DOHH2 (cell line): ENCODE measurements around the gene RIN3.

Experiments used
- H3F3A ChIP-seq: fragments of 200-600 bp; sonication (generic), shearing (Covaris generic); 2 replicates; pipeline ENCODE4 v1.6.0; 2016; ENCODE audit warnings: antibody characterized with exemption, mild to moderate bottlenecking; ENCODE audit not compliant: control insufficient read depth, insufficient read depth
- H3K27ac ChIP-seq: fragments of 200-600 bp; sonication (generic); 2 replicates; pipeline ENCODE4 v1.5.1; 2014; ENCODE audit warnings: low read depth, mild to moderate bottlenecking, low read length, moderate library complexity
- H3K27me3 ChIP-seq: fragments of 200-600 bp; sonication (generic); 2 replicates; pipeline ENCODE4 v1.6.1; 2014; ENCODE audit warnings: mild to moderate bottlenecking, low read length, mixed read lengths; ENCODE audit not compliant: control insufficient read depth
- H3K36me3 ChIP-seq: fragments of 200-600 bp; sonication (generic); 2 replicates; pipeline ENCODE4 v1.6.1; 2014; ENCODE audit warnings: mild to moderate bottlenecking, low read length, moderate library complexity, mixed read lengths; ENCODE audit not compliant: control insufficient read depth
- H3K4me1 ChIP-seq: fragments of 200-600 bp; sonication (generic); 2 replicates; pipeline ENCODE4 v1.6.1; 2014; ENCODE audit warnings: mild to moderate bottlenecking, low read length, mixed read lengths; ENCODE audit not compliant: control insufficient read depth
- H3K4me2 ChIP-seq: fragments of 200-600 bp; sonication (generic); 2 replicates; pipeline ENCODE4 v1.6.0; 2014; ENCODE audit warnings: mild to moderate bottlenecking, low read length, moderate library complexity
- H3K4me3 ChIP-seq: fragments of 200-600 bp; sonication (generic); 2 replicates; pipeline ENCODE4 v1.5.1; 2014; ENCODE audit warnings: mild to moderate bottlenecking, low read length, mixed read lengths
- H3K79me2 ChIP-seq: fragments of 200-600 bp; sonication (generic); 2 replicates; pipeline ENCODE4 v1.6.1; 2014; ENCODE audit warnings: mild to moderate bottlenecking, low read length, mixed read lengths; ENCODE audit not compliant: control insufficient read depth
- H3K9me2 ChIP-seq: fragments of 200-600 bp; sonication (generic); replicated peaks from 2 replicates; pipeline ENCODE4 v1.6.1; 2014; ENCODE audit warnings: mild to moderate bottlenecking, low read length, mixed read lengths; ENCODE audit not compliant: control insufficient read depth
- H3K9me3 ChIP-seq: fragments of 200-600 bp; sonication (generic); 2 replicates; pipeline ENCODE4 v1.6.1; 2014; ENCODE audit warnings: antibody characterized with exemption, low read length, mixed read lengths; ENCODE audit not compliant: control insufficient read depth, insufficient read depth
- H4K20me1 ChIP-seq: fragments of 200-600 bp; sonication (generic); 2 replicates; pipeline ENCODE4 v1.6.0; 2014; ENCODE audit warnings: low read depth, mild to moderate bottlenecking, antibody characterized with exemption, low read length, moderate library complexity; ENCODE audit not compliant: control insufficient read depth, insufficient read depth
- EZH2phosphoT487 ChIP-seq: fragments of 200-600 bp; sonication (generic); IDR thresholded peaks from 2 replicates; pipeline ENCODE4 v1.6.1; 2017; ENCODE audit warnings: borderline replicate concordance, mild to moderate bottlenecking, antibody characterized with exemption, low read length, moderate library complexity, mixed read lengths
- TF ChIP-seq, protein P1 (sequence below): fragments of 200-600 bp; sonication (generic); IDR thresholded peaks from one replicate; pipeline ENCODE4 v1.5.1; 2014; ENCODE audit warnings: antibody characterized with exemption, mild to moderate bottlenecking, low read depth, low read length; ENCODE audit not compliant: poor library complexity, severe bottlenecking

Gene RIN3

DNA sequence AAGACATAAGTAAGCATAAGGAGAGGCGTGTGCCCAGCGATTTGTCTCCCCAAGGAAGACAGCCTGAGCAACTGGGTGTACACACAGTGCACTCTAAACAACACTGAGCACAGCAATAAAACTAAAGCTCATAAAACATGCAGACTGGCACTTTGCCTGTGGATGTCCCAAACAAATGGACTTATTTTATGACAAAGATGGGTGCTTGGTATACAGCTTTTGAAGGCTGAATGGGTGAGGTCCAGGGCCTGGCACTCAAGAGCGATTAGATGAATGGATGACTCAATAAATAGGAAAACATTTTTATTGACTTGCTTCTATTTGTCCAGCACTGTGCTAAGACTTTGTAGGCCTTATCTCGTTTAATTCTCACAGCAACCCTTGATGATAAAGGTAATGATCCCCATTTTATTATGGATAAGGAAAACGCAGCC is 206.3 kb downstream of the RIN3 start:
- no peaks in the 10 kb centered on the region for H3K4me1 ChIP-seq
- H3K9me3 ChIP-seq, result no peaks in the 10 kb centered on the region
- H3K27ac ChIP-seq, result no peak overlapping the region
- H4K20me1 ChIP-seq, result no peaks in the 10 kb centered on the region
- H3K4me3 ChIP-seq, result no peak overlapping the region
- no peaks in the 10 kb centered on the region for H3F3A ChIP-seq
- no peaks in the 10 kb centered on the region for H3K79me2 ChIP-seq
- H3K27me3 ChIP-seq, result no peaks in the 10 kb centered on the region
- no peak overlapping the region for H3K4me2 ChIP-seq
- no peaks in the 10 kb centered on the region for H3K9me2 ChIP-seq
- H3K36me3 ChIP-seq, result no peaks in the 10 kb centered on the region
- no peak for TF ChIP-seq EZH2phosphoT487
- TF ChIP-seq, protein P1, sequence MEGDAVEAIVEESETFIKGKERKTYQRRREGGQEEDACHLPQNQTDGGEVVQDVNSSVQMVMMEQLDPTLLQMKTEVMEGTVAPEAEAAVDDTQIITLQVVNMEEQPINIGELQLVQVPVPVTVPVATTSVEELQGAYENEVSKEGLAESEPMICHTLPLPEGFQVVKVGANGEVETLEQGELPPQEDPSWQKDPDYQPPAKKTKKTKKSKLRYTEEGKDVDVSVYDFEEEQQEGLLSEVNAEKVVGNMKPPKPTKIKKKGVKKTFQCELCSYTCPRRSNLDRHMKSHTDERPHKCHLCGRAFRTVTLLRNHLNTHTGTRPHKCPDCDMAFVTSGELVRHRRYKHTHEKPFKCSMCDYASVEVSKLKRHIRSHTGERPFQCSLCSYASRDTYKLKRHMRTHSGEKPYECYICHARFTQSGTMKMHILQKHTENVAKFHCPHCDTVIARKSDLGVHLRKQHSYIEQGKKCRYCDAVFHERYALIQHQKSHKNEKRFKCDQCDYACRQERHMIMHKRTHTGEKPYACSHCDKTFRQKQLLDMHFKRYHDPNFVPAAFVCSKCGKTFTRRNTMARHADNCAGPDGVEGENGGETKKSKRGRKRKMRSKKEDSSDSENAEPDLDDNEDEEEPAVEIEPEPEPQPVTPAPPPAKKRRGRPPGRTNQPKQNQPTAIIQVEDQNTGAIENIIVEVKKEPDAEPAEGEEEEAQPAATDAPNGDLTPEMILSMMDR, result no peak

- Histone ChIP-seq H3K4me2 (no peak overlapping the region), H3K4me3 (no peak overlapping the region), H3F3A (no peaks in the 10 kb centered on the region), H3K27ac (no peak overlapping the region), H3K79me2 (no peaks in the 10 kb centered on the region), H3K36me3 (no peaks in the 10 kb centered on the region), H3K4me1 (no peaks in the 10 kb centered on the region), H3K9me3 (no peaks in the 10 kb centered on the region), H3K27me3 (no peaks in the 10 kb centered on the region), H4K20me1 (no peaks in the 10 kb centered on the region), H3K9me2 (no peaks in the 10 kb centered on the region)
- TF ChIP-seq, protein P1, result no peak
- TF ChIP-seq EZH2phosphoT487, result no peak
Measured at GRCh38 chr14:92724516-92725340, 211.1 kb downstream of the RIN3 start.

DNA sequence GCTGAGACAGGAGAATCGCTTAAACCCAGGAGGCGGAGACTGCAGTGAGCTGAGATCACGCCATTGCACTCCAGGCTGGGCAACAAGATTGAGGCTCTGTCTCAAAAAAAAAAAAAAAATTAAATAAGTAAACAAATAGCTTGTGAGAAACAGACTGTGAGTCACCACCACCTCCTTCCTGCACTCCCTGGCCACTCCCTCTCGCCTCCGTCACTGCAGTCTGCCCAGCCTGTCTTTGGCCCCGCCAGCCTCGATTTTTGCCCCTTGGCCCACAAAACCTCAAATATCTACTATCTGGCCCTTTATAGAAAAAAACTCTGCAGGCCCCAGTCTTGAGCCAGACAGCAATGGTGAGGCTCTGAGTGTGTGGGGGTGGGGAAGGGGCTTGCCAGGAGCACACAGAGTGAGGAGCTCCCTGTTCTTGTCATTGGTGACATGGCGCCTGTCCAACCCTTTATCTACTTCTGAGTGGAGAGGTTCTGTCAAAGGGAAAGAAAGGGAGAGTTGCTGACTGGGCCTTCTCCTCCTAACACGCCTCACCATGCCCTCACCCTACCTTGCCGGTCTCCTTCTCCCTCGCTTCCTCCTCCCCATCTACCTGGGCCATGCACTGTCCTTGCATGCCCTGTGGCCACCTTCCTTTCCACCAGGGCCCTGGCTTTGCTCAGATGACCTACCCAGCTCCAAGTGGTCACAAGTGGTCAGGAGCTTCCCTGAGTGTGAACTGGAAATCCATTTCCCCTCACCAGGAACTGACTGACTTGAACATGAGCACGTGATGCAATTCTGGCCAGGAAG is 212.8 kb downstream of the RIN3 start:
- H3F3A ChIP-seq, result no peaks in the 10 kb centered on the region
- TF ChIP-seq, protein P1, result no peak
- TF ChIP-seq EZH2phosphoT487, result no peak
- no peaks in the 10 kb centered on the region for H3K36me3 ChIP-seq
- no peaks in the 10 kb centered on the region for H3K4me1 ChIP-seq
- H3K9me3 ChIP-seq, result no peaks in the 10 kb centered on the region
- H3K9me2 ChIP-seq, result no peaks in the 10 kb centered on the region
- no peak overlapping the region for H3K4me2 ChIP-seq
- no peak overlapping the region for H3K27ac ChIP-seq
- no peaks in the 10 kb centered on the region for H3K27me3 ChIP-seq
- no peaks in the 10 kb centered on the region for H4K20me1 ChIP-seq
- H3K79me2 ChIP-seq, result no peaks in the 10 kb centered on the region
- no peak overlapping the region for H3K4me3 ChIP-seq
